GM19351 (cell line): ENCODE results near the gene WIZ.
"Not testable (repeated sequence)": the region's sequence is repeated elsewhere in the genome, so short reads cannot be mapped to it uniquely, and the experiment has no call there.

Experiments used
- ATAC-seq: cut with Tn5 transposase; IDR thresholded peaks from one replicate; pipeline ENCODE4 v1.9.1; 2021; ENCODE audit warnings: mild to moderate bottlenecking, moderate library complexity; ENCODE audit not compliant: unreplicated experiment

The WIZ gene

GRCh38 chr19:15449620-15450527 is at the start of gene WIZ:
Gene WIZ, minus strand, starts transcription at chr19:15449956. Its CDS starts 1,649 bp downstream, at chr19:15448307.
- peak; percentile 37 for ATAC-seq

GRCh38 chr19:15498910-15499309 is 49.2 kb upstream of the WIZ start:
- no peak for ATAC-seq

GRCh38 chr19:15498156-15498858 is 48.6 kb upstream of the WIZ start:
- no peak for ATAC-seq

- no peak for ATAC-seq
These were observed 45.4 kb upstream of the WIZ start for GRCh38 chr19:15495151-15495550.

- ATAC-seq: no peak
These were observed 38.9 kb upstream of the WIZ start for GRCh38 chr19:15488489-15489226.

- ATAC-seq: no peak
These were observed 37.3 kb upstream of the WIZ start for GRCh38 chr19:15487038-15487437.

GRCh38 chr19:15485768-15486167 is 36.0 kb upstream of the WIZ start:
- ATAC-seq: not testable (repeated sequence)

GRCh38 chr19:15480996-15481395 is 31.2 kb upstream of the WIZ start:
- ATAC-seq: not testable (repeated sequence)

- no peak for ATAC-seq
These were observed 29.9 kb upstream of the WIZ start, which contains the start of gene PGLYRP2 for GRCh38 chr19:15479391-15480345. Gene PGLYRP2, minus strand, starts transcription at chr19:15479501. Its CDS starts 130 bp downstream, at chr19:15479371.

- ATAC-seq: no peak
These were observed 26.6 kb upstream of the WIZ start for GRCh38 chr19:15476325-15476724.

GRCh38 chr19:15475611-15476010 is 25.9 kb upstream of the WIZ start:
- no peak for ATAC-seq

- ATAC-seq: no peak
These were observed 25.4 kb upstream of the WIZ start for GRCh38 chr19:15475169-15475568.

GRCh38 chr19:15473821-15474220 is 24.1 kb upstream of the WIZ start:
- not testable (repeated sequence) for ATAC-seq

- ATAC-seq: no peak
These were observed 21.9 kb upstream of the WIZ start for GRCh38 chr19:15471639-15472101.

GRCh38 chr19:15469513-15470297 is 19.9 kb upstream of the WIZ start:
- ATAC-seq: no peak

- no peak for ATAC-seq
These were observed 19.1 kb upstream of the WIZ start for GRCh38 chr19:15468675-15469512.

- no peak for ATAC-seq
These were observed 18.0 kb upstream of the WIZ start for GRCh38 chr19:15467734-15468214.
